Adipose tissue (tissue), 3 donors: ENCODE data around the gene SLC22A5. TPM values are rescaled to one million over a fixed set of nuclear protein-coding genes. Genes with fewer than 3 reads are reported as not detected.
A peak's percentile ranks its signal among the peaks of the same experiment; 100 is the strongest.
"Not testable (repeated sequence)": the region's sequence is repeated elsewhere in the genome, so short reads cannot be mapped to it uniquely, and the experiment has no call there.

Source experiments
- H3K27ac ChIP-seq: one replicate; pipeline ENCODE4 v1.5.1; 2013; ENCODE audit warnings: low read depth, low read length
- WGBS, 3 donors: extraction: QIAGEN DNeasy Blood & Tissue Kit; methylation state at CpG; one replicate each; pipeline ENCODE4 v1.1.7; 2013; 5-methylcytosine and 5-hydroxymethylcytosine counted together
- polyA plus RNA-seq, 3 donors: library from polyadenylated mRNA; stranded (reverse); fragments of 200-250 nt; gene quantifications; one replicate each; pipeline ENCODE4 v1.2.3, GENCODE V29; 2013
- donor health status: healthy with polysubstance abuse.
- donor health status: Bipolar disorder and iron deficiency.
- donor health status: healthy.

SLC22A5 gene
- polyA plus RNA-seq, 3 donors = 3.0 to 6.6 (median 5.1) TPM

DNA sequence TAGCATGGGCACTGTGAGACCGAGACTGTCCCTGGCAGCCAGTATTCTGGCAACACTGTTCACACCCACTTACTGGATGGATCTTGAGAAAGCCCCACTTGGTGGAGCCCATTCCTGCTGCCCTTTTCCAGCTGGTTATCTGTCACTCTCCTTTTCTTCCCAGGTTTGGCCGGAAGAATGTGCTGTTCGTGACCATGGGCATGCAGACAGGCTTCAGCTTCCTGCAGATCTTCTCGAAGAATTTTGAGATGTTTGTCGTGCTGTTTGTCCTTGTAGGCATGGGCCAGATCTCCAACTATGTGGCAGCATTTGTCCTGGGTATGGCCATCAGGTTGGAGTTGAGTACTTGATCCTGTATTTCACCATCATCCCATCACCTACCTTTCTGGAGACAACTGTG is 14.5 kb downstream of the SLC22A5 start:
- H3K27ac ChIP-seq = no peak overlapping the region
- WGBS, 3 donors = 84 to 96% (median 90%) methylated on average over 5 of the region's 5 CpGs

- H3K27ac ChIP-seq = no peak overlapping the region
- 77 to 89% (median 88%) methylated on average over 4 of the region's 4 CpGs for WGBS, 3 donors
Measured at GRCh38 chr5:132384506-132385050, 15.1 kb downstream of the SLC22A5 start.

DNA sequence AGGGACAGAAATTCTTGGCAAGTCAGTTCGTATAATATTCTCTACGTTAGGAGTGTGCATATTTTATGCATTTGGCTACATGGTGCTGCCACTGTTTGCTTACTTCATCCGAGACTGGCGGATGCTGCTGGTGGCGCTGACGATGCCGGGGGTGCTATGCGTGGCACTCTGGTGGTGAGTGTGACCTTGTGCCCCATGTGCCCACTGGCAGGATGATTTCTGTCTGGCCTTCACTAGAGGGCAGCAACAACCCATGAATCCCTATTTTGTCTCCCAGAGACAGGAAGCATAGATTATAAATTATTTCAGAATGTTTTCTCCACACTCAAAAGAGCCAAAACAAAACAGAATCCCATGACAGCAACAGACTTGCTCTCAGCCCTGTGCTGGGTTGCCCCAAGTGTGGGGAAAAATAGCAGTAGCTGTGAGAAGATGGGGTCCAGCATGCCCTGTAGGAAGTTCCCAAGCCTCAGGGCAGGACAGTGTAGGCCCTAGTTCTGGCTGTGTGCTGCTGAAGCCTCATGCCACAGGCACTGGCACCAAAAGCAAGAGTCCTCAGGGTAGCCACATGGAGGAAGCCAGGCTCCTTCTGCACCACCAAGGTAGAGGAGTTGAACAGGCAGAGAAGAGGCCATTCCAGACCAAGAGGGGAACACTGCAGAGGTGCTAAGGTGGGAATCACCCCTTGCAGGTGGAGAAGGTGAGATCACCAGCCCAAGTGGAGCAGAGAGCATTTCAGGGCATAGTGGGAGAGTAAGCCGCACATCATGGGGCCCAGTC is 16.0 kb downstream of the SLC22A5 start:
- 31 to 40% (median 32%) methylated on average over 9 of the region's 9 CpGs for WGBS, 3 donors
- H3K27ac ChIP-seq = no peak overlapping the region

DNA sequence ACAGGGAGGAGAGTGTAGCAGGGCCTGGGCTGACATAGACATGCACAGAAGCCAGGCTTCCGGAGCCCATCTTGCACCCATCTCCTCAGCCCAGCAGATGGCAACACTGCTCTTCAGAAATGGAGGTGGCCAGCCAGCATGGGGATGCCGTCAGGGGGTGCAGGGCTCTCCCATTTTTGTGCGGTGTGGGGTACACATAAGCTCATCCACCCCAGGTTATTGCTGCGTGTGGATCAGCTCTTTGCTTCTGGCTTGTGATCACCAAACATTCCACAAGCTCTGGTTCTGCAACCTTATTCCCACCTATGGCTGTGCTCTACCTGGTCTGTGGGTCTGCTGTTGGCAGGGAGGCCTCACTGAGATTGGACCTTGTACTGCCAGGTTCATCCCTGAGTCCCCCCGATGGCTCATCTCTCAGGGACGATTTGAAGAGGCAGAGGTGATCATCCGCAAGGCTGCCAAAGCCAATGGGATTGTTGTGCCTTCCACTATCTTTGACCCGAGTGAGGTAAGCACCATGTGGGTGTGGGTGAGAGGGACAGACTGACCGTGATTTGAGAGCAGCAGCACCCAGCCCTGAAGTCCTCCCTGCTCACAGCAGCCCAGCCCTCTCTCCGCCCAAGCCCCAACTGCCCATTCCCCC is 17.3 kb downstream of the SLC22A5 start:
- peak overlapping the region; percentile 57 for H3K27ac ChIP-seq
- WGBS, 3 donors = 27 to 44% (median 29%) methylated on average over 10 of the region's 10 CpGs

DNA sequence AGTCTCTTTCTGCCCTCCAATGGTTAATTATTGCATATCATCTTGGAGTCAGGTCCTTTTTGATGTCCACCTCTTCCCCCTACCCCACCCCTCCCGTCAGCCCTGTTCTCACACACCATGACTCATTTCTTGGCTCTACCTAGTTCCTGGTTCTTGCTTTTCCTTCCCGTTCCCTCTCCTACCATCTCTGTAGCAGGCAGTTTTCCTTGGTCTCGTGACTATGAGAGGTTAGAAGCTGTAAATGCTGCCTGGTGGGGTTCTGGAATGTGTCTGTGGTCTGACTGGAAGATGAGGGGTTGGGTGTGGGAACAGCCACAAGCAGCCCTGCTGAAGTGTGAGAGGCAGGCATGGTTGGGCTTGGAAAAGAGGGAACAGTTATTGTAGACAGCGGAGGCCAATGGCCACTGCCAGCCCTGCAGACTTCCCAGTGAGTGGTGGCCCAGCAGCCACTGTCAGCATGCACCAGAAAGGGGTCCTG is 18.2 kb downstream of the SLC22A5 start:
- WGBS, 3 donors = 19 to 30% (median 21%) methylated on average over 4 of the region's 4 CpGs
- H3K27ac ChIP-seq = peak overlapping the region; percentile 56

DNA sequence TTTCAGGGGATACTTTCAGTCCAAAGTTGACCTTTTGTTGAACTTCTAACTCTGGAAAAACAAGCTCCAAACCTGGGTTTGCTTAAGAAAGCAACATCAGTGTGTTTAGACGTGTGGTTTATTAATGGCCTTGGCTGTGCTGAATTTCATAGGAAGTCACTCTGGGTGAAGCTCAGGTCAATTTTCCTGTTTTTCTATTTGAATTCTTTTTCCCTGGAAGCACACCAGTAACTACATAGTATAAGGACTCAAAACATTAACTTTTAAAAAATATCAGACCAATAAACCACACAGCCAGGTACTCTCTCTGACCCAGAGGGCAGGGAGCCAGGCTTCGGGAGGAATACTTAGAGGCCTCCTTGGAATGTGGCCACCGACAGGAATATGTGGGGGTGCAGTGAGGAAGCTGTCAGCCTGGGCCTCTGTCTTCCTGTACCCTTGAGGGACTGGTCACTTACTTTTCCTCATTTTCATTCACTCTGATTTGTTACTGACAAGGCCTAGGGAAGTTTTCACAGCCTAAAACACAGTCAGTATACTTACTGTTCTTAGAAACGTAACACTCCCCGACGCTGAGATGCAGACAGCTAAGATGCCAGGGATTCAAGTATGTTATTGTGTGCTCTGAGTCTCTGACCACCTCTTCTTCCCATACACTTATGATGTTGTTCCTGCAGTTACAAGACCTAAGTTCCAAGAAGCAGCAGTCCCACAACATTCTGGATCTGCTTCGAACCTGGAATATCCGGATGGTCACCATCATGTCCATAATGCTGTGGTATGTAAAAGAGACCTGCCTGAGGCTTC is 18.9 kb downstream of the SLC22A5 start:
- 44 to 47% (median 44%) methylated on average over 8 of the region's 8 CpGs for WGBS, 3 donors
- H3K27ac ChIP-seq = no peak overlapping the region

DNA sequence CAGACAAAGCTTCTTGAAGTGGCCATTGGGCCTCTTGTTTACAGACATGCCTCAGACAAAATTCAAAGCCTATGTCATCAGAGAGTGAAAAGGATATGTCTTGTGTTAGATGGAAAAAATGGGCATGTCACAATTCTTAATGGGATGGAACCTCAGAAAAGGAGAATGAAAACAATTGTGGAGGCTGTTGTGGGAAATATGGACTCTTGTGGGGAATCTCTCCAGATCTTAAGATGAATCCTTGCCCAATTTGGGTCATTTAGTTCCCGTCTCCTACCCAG is 19.5 kb downstream of the SLC22A5 start:
- 80 to 94% (median 86%) methylated on average over 1 of the region's 1 CpG for WGBS, 3 donors

GRCh38 chr5:132389585-132390286 is 20.2 kb downstream of the SLC22A5 start:
- 91 to 94% (median 93%) methylated on average over 10 of the region's 10 CpGs for WGBS, 3 donors

More for the DNA sequence above, 19.5 kb downstream of the SLC22A5 start:
- H3K27ac ChIP-seq = peak overlapping the region; percentile 9

GRCh38 chr5:132391247-132391646 is 21.7 kb downstream of the SLC22A5 start:
- no peak overlapping the region for H3K27ac ChIP-seq
- 73 to 79% (median 75%) methylated on average over 5 of the region's 5 CpGs for WGBS, 3 donors

More at GRCh38 chr5:132389585-132390286, 20.2 kb downstream of the SLC22A5 start:
- peak overlapping the region; percentile 9 for H3K27ac ChIP-seq

DNA sequence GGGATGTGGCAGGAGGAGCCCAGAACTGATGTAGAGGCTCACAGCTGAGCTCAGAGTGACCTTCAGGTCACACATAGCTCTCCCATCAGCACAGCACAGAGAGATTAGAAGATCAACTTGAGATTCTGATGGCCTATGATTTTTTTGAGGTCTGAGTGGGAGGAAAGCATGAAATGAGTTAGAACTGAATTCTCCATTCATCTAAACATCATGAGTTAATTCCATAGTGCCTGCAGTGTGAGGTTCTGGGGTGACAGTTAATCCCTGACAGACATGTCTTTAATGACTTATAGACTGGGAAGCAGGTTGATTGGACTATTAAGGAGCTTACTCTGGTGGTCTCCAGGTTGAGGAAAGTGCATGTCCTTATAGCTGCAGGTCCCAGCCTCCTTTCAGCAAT is 22.4 kb downstream of the SLC22A5 start:
- H3K27ac ChIP-seq = no peak overlapping the region

DNA sequence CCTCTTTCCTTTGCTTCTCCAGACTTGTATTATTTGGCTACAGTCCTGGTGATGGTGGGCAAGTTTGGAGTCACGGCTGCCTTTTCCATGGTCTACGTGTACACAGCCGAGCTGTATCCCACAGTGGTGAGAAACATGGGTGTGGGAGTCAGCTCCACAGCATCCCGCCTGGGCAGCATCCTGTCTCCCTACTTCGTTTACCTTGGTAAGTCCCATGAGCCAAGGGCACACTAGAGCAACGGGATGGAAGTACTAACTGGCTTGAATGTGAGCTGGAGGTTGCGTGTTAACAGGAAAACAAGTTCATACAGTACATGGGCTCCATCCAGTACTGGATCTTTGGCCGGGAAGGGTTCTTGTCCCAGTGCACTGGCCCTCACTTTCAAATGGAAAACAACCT is 22.9 kb downstream of the SLC22A5 start:
- 87 to 93% (median 91%) methylated on average over 8 of the region's 8 CpGs for WGBS, 3 donors

GRCh38 chr5:132392978-132393825 is 23.7 kb downstream of the SLC22A5 start:
- WGBS, 3 donors = 89 to 97% (median 95%) methylated on average over 6 of the region's 6 CpGs

More for the DNA sequence above, 22.9 kb downstream of the SLC22A5 start:
- H3K27ac ChIP-seq = no peak overlapping the region

GRCh38 chr5:132394667-132395259 is 25.3 kb downstream of the SLC22A5 start:
- no peak overlapping the region for H3K27ac ChIP-seq
- WGBS, 3 donors = 72 to 81% (median 80%) methylated on average over 4 of the region's 4 CpGs

More at GRCh38 chr5:132392978-132393825, 23.7 kb downstream of the SLC22A5 start:
- no peak overlapping the region for H3K27ac ChIP-seq

- 62 to 90% (median 79%) methylated on average over 1 of the region's 1 CpG for WGBS, 3 donors
- H3K27ac ChIP-seq = no peak overlapping the region
Measured at GRCh38 chr5:132396589-132397031, 27.1 kb downstream of the SLC22A5 start.

DNA sequence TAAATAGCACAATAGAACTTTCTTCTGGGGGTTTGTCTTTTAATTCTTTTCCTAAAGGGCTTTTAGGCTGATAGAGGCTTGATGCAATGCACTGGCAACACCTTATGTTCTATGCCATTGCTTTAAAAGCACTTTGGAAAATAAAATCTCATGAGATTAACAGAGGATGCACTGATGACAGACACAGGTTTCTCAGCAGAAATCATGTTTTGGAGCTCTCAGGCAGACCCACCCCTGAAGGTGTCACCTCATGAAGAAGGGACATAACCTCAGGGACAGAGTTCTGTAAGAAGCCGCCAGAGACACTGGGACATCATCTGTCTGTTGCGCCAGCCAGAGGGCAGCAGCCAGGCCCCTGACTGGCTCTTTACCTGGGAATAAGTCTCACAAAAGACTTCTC is 27.7 kb downstream of the SLC22A5 start:
- WGBS, 3 donors = 85 to 98% (median 95%) methylated on average over 2 of the region's 2 CpGs
- H3K27ac ChIP-seq = no peak overlapping the region

- H3K27ac ChIP-seq = not testable (repeated sequence)
- 78 to 86% (median 81%) methylated on average over 12 of the region's 12 CpGs for WGBS, 3 donors
Measured at GRCh38 chr5:132397936-132398675, 28.6 kb downstream of the SLC22A5 start.
